HFF-Myc (cell line): ENCODE results near the gene LDLRAD4.

ENCODE experiments used
- DNase-seq: peaks from one replicate; pipeline ENCODE4 v3.0.0-alpha.2; 2011; ENCODE audit warnings: low read depth; ENCODE audit errors: extremely low read depth
- H3K4me3 ChIP-seq: replicated peaks from 2 replicates; pipeline ENCODE4 v1.5.1; 2011; ENCODE audit warnings: low read depth, mild to moderate bottlenecking, control low read depth, low read length
- TF ChIP-seq, protein P1 (sequence below): IDR thresholded peaks from 2 replicates; pipeline ENCODE4 v1.5.1; 2012; ENCODE audit warnings: mild to moderate bottlenecking, low read depth, low read length, control low read depth; ENCODE audit errors: missing control alignments

LDLRAD4 gene

DNA sequence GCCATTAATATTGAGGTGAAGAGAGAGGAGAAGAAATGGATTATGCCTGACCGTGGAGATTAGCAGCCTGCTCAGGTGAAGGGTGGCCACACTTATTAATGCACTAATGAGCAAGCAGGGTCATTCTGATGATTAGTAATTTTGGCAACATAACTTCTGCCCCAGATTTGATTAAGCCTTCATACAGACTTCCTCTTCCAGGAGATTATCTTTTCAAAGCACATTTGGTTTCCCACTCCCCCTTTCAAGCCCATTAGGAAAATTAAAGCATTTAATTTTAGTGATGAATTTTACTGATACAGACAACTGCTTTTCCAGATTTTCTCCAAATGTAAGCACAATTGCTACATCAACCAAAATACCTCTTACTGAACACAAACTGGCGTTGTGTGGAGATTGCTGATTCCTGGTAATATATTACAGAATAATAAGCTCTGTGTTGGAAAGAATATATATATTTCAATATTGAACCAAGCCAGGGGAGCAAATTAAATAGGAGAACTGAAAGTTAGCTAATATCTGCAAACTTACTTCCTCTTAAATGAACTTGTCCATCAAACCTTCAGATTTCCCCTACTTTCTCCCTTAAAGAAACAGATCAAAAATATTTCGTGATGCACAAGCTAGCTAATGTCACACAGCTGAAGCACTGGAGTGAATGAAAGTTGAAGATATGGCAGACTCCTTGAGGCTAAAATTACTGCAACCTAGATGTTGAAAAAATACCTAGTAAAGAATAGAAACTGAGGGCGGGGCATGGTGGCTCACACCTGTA, 367.0 kb downstream of the LDLRAD4 start:
- DNase-seq: no peak
- H3K4me3 ChIP-seq: no peak overlapping the region

DNA sequence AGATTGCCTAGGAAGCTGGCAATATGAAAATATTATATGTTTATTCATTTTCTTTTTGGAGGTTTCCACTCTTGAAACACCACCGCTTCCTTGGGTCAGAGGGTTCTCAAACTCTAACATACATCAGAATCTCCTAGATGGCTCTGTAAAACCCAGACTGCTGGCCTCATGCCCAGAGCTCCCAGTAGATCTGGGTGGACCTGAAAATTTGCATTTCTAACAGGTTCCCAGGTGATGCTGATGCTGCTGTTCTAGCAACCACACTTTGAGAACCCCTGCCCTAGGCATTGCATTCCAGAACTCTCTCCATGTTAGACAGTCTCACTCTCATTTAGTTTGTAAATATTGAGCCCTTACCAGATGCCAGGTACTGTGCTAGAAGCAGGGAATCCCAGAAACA, 368.4 kb downstream of the LDLRAD4 start:
- no peak for DNase-seq
- H3K4me3 ChIP-seq: no peak overlapping the region
- TF ChIP-seq, protein P1, sequence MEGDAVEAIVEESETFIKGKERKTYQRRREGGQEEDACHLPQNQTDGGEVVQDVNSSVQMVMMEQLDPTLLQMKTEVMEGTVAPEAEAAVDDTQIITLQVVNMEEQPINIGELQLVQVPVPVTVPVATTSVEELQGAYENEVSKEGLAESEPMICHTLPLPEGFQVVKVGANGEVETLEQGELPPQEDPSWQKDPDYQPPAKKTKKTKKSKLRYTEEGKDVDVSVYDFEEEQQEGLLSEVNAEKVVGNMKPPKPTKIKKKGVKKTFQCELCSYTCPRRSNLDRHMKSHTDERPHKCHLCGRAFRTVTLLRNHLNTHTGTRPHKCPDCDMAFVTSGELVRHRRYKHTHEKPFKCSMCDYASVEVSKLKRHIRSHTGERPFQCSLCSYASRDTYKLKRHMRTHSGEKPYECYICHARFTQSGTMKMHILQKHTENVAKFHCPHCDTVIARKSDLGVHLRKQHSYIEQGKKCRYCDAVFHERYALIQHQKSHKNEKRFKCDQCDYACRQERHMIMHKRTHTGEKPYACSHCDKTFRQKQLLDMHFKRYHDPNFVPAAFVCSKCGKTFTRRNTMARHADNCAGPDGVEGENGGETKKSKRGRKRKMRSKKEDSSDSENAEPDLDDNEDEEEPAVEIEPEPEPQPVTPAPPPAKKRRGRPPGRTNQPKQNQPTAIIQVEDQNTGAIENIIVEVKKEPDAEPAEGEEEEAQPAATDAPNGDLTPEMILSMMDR: no peak

More for the DNA sequence above, 367.0 kb downstream of the LDLRAD4 start:
- TF ChIP-seq, protein P1: no peak

DNA sequence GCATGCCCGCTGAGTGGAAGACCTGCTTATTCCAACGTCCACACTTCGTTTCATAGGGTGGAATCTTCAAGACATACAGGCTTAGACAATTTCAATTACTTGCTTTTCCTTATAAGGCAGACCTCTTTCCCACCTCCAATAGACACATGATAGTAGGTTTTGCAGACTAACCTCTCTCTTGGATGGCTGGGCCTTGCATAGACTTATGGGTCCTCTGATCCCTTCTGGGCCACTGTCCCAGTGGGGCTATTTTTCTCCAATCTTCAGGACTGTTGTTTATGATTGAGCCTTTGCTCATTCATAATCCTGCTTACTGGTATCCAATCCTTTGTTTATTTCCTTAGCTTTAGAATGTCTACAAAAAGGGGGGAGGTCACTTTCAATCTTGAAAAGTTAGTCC, 368.9 kb downstream of the LDLRAD4 start:
- H3K4me3 ChIP-seq: no peak overlapping the region
- TF ChIP-seq, protein P1: no peak
- no peak for DNase-seq

DNA sequence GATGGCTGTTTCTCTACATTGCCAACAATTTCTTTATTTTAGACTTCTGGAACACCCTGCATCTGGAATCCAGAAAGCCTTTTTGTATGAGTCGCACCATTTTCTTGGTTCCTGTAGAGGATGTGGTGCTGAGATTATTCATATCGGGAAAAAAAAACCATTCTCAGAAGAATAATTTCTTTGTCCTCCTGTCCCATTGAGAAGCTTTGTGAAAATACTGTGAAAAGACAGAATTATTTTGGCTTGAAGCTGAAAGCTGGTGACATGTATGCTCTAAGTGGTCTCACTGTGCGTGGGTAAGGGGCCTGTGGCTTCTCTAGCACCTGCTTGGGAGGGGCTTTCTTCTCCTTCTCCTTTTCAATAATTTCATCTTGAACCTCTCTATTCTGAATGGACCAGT, 369.4 kb downstream of the LDLRAD4 start:
- TF ChIP-seq, protein P1: no peak
- no peak for DNase-seq
- H3K4me3 ChIP-seq: no peak overlapping the region

DNA sequence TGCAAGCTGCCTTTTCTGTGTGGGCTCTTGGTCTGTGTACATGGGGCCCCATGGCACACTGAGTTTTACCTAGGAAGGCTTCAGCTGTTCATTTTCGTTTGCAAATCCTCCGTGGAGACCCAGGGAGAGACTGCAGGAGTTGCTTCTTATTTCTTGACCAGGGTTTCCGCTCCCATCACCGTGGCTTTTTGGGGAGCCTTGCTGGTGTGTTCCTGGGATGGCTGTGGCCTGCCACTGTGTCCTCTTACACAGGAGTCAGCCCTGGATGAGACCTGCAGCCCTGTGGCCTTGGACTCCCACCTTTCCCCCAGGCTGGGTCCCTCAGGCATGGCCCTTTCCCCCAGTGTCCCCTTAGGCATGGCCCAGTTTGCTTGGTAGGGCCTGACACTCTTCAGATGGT, 370.8 kb downstream of the LDLRAD4 start:
- DNase-seq: no peak
- H3K4me3 ChIP-seq: no peak overlapping the region
- TF ChIP-seq, protein P1: no peak

DNA sequence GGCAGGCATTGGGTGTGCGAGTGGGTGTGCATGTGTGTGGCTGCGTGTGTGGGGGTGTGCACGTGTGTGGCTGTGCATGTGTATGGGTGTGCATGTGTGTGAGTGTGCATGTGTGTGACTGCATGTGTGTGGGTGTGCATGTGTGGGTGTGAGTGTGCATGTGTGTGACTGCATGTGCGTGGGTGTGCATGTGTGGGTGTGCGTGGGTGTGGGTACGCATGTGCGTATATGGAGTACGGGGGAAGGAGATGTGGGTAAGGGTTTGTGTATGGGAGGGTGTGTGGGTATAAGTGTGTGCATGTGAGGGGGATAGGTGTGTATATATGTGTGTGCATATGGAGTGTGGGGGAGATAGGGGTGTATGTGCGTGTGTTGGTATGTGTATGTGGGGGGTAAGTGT, 371.4 kb downstream of the LDLRAD4 start:
- DNase-seq: no peak
- H3K4me3 ChIP-seq: no peak overlapping the region
- TF ChIP-seq, protein P1: no peak

DNA sequence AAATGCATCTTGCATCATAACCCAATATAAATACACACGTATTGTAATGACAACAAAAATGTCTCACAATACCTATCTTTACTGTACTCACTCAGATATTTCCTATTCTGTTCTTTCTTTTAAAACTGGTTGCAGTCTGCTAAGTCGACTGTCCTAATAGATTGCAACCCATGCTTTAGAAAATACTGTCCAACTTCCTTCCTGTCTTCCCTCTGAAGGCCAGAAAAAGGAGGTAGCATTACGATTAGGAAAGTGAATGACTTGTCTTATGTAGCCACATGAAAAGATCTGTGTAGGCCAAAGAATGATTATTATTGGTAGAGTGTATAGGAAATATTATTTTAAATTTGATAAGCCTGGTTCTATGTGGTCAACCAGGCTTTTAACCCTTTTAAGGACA, 373.7 kb downstream of the LDLRAD4 start:
- H3K4me3 ChIP-seq: no peak overlapping the region
- DNase-seq: no peak
- TF ChIP-seq, protein P1: no peak
